ENCODE measurements around the gene PKD2L1.

The PKD2L1 gene

GRCh38 chr10:100327718-100328009 is 2.4 kb downstream of the PKD2L1 start:
- no peaks in the 10 kb centered on the region for H3K36me3 ChIP-seq (ENCODE audit: insufficient read depth, insufficient read length, low read length)
- TF ChIP-seq SUZ12 (IDR thresholded peaks at IDR 0.05; ENCODE audit: extremely low read depth, insufficient read depth, insufficient read length) (no peak), ZNF274 (IDR thresholded peaks at IDR 0.05; ENCODE audit: low read depth, low read length) (no peak), YY1 (IDR thresholded peaks at IDR 0.05; ENCODE audit: insufficient read depth, insufficient read length) (no peak)
- no peak overlapping the region for H3K4me3 ChIP-seq (ENCODE audit: insufficient read length, low read depth)
- no peaks in the 10 kb centered on the region for H3K9me3 ChIP-seq (ENCODE audit: insufficient read depth, low read length)
- H3K27me3 ChIP-seq (ENCODE audit: insufficient read depth, insufficient read length), result no peaks in the 10 kb centered on the region
- DNase-seq (ENCODE audit: low read depth, low spot score), result no peak
- H3K4me1 ChIP-seq (ENCODE audit: insufficient read depth, insufficient read length), result no peaks in the 10 kb centered on the region
- no peak overlapping the region for H3K9ac ChIP-seq (ENCODE audit: insufficient read length, low read depth)

GRCh38 chr10:100327007-100327717 is 2.9 kb downstream of the PKD2L1 start:
- Histone ChIP-seq H3K4me3 (ENCODE audit: insufficient read length, low read depth) (no peak overlapping the region), H3K4me1 (ENCODE audit: insufficient read depth, insufficient read length) (no peaks in the 10 kb centered on the region), H3K36me3 (ENCODE audit: insufficient read depth, insufficient read length, low read length) (no peaks in the 10 kb centered on the region), H3K9me3 (ENCODE audit: insufficient read depth, low read length) (no peaks in the 10 kb centered on the region), H3K27me3 (ENCODE audit: insufficient read depth, insufficient read length) (no peaks in the 10 kb centered on the region), H3K9ac (ENCODE audit: insufficient read length, low read depth) (no peak overlapping the region)
- DNase-seq (ENCODE audit: low read depth, low spot score), result no peak
- TF ChIP-seq YY1 (IDR thresholded peaks at IDR 0.05; ENCODE audit: insufficient read depth, insufficient read length) (no peak), SUZ12 (IDR thresholded peaks at IDR 0.05; ENCODE audit: extremely low read depth, insufficient read depth, insufficient read length) (no peak), ZNF274 (IDR thresholded peaks at IDR 0.05; ENCODE audit: low read depth, low read length) (no peak)

- no peak overlapping the region for H3K9ac ChIP-seq (ENCODE audit: insufficient read length, low read depth)
- DNase-seq (ENCODE audit: low read depth, low spot score), result no peak
- no peaks in the 10 kb centered on the region for H3K27me3 ChIP-seq (ENCODE audit: insufficient read depth, insufficient read length)
- no peak overlapping the region for H3K4me3 ChIP-seq (ENCODE audit: insufficient read length, low read depth)
- H3K9me3 ChIP-seq (ENCODE audit: insufficient read depth, low read length), result no peaks in the 10 kb centered on the region
- no peaks in the 10 kb centered on the region for H3K36me3 ChIP-seq (ENCODE audit: insufficient read depth, insufficient read length, low read length)
- H3K4me1 ChIP-seq (ENCODE audit: insufficient read depth, insufficient read length), result no peaks in the 10 kb centered on the region
- TF ChIP-seq SUZ12 (IDR thresholded peaks at IDR 0.05; ENCODE audit: extremely low read depth, insufficient read depth, insufficient read length) (no peak), ZNF274 (IDR thresholded peaks at IDR 0.05; ENCODE audit: low read depth, low read length) (no peak), YY1 (IDR thresholded peaks at IDR 0.05; ENCODE audit: insufficient read depth, insufficient read length) (no peak)
These were observed 4.9 kb downstream of the PKD2L1 start for GRCh38 chr10:100325158-100325557.

- Histone ChIP-seq H3K4me3 (ENCODE audit: insufficient read length, low read depth) (no peak overlapping the region), H3K9ac (ENCODE audit: insufficient read length, low read depth) (no peak overlapping the region), H3K27me3 (ENCODE audit: insufficient read depth, insufficient read length) (no peaks in the 10 kb centered on the region), H3K9me3 (ENCODE audit: insufficient read depth, low read length) (no peaks in the 10 kb centered on the region), H3K36me3 (ENCODE audit: insufficient read depth, insufficient read length, low read length) (no peaks in the 10 kb centered on the region), H3K4me1 (ENCODE audit: insufficient read depth, insufficient read length) (peaks cover 2% of the 10 kb centered on the region)
- DNase-seq (ENCODE audit: low read depth, low spot score), result no peak
- no peak for TF ChIP-seq SUZ12 (IDR thresholded peaks at IDR 0.05; ENCODE audit: extremely low read depth, insufficient read depth, insufficient read length)
- no peak for TF ChIP-seq YY1 (IDR thresholded peaks at IDR 0.05; ENCODE audit: insufficient read depth, insufficient read length)
- TF ChIP-seq ZNF274 (IDR thresholded peaks at IDR 0.05; ENCODE audit: low read depth, low read length), result no peak
These were observed 10.2 kb downstream of the PKD2L1 start for GRCh38 chr10:100319707-100320402.

- Histone ChIP-seq H3K9me3 (ENCODE audit: insufficient read depth, low read length) (no peaks in the 10 kb centered on the region), H3K27me3 (ENCODE audit: insufficient read depth, insufficient read length) (no peaks in the 10 kb centered on the region), H3K4me3 (ENCODE audit: insufficient read length, low read depth) (no peak overlapping the region), H3K9ac (ENCODE audit: insufficient read length, low read depth) (no peak overlapping the region), H3K36me3 (ENCODE audit: insufficient read depth, insufficient read length, low read length) (no peaks in the 10 kb centered on the region), H3K4me1 (ENCODE audit: insufficient read depth, insufficient read length) (peaks cover 2% of the 10 kb centered on the region)
- no peak for DNase-seq (ENCODE audit: low read depth, low spot score)
- TF ChIP-seq ZNF274 (IDR thresholded peaks at IDR 0.05; ENCODE audit: low read depth, low read length) (no peak), YY1 (IDR thresholded peaks at IDR 0.05; ENCODE audit: insufficient read depth, insufficient read length) (no peak), SUZ12 (IDR thresholded peaks at IDR 0.05; ENCODE audit: extremely low read depth, insufficient read depth, insufficient read length) (no peak)
These were observed 11.8 kb downstream of the PKD2L1 start for GRCh38 chr10:100318207-100318606.

GRCh38 chr10:100315615-100316014 is 14.4 kb downstream of the PKD2L1 start:
- H3K36me3 ChIP-seq (ENCODE audit: insufficient read depth, insufficient read length, low read length), result no peaks in the 10 kb centered on the region
- DNase-seq (ENCODE audit: low read depth, low spot score), result no peak

GRCh38 chr10:100311298-100311697 is 18.7 kb downstream of the PKD2L1 start:
- no peak for DNase-seq (ENCODE audit: low read depth, low spot score)
- Histone ChIP-seq H3K4me1 (ENCODE audit: insufficient read depth, insufficient read length) (peaks cover under 1% of the 10 kb centered on the region), H3K9me3 (ENCODE audit: insufficient read depth, low read length) (no peaks in the 10 kb centered on the region), H3K36me3 (ENCODE audit: insufficient read depth, insufficient read length, low read length) (no peaks in the 10 kb centered on the region), H3K9ac (ENCODE audit: insufficient read length, low read depth) (no peak overlapping the region), H3K4me3 (ENCODE audit: insufficient read length, low read depth) (no peak overlapping the region), H3K27me3 (ENCODE audit: insufficient read depth, insufficient read length) (no peaks in the 10 kb centered on the region)
- TF ChIP-seq YY1 (IDR thresholded peaks at IDR 0.05; ENCODE audit: insufficient read depth, insufficient read length), result no peak
- no peak for TF ChIP-seq SUZ12 (IDR thresholded peaks at IDR 0.05; ENCODE audit: extremely low read depth, insufficient read depth, insufficient read length)
- no peak for TF ChIP-seq ZNF274 (IDR thresholded peaks at IDR 0.05; ENCODE audit: low read depth, low read length)

More at GRCh38 chr10:100315615-100316014, 14.4 kb downstream of the PKD2L1 start:
- Histone ChIP-seq H3K4me3 (ENCODE audit: insufficient read length, low read depth) (no peak overlapping the region), H3K27me3 (ENCODE audit: insufficient read depth, insufficient read length) (no peaks in the 10 kb centered on the region), H3K9ac (ENCODE audit: insufficient read length, low read depth) (no peak overlapping the region), H3K4me1 (ENCODE audit: insufficient read depth, insufficient read length) (peaks cover 2% of the 10 kb centered on the region), H3K9me3 (ENCODE audit: insufficient read depth, low read length) (no peaks in the 10 kb centered on the region)
- TF ChIP-seq SUZ12 (IDR thresholded peaks at IDR 0.05; ENCODE audit: extremely low read depth, insufficient read depth, insufficient read length), result no peak
- TF ChIP-seq YY1 (IDR thresholded peaks at IDR 0.05; ENCODE audit: insufficient read depth, insufficient read length), result no peak
- TF ChIP-seq ZNF274 (IDR thresholded peaks at IDR 0.05; ENCODE audit: low read depth, low read length), result no peak
